Left renal pelvis (tissue), 4 donors: ENCODE data around the gene MSRB1. TPM values are rescaled to one million over a fixed set of nuclear protein-coding genes. Genes with fewer than 3 reads are reported as not detected.

Experiments used
- DNase-seq, 4 donors: peaks; one replicate each; pipeline ENCODE4 v3.0.0-alpha.2; 2013; ENCODE audit warnings: low read depth in 4 of 4, low spot score in 3 of 4
- polyA plus RNA-seq, 4 donors: library from polyadenylated mRNA; unstranded; fragments of 120-200 nt; gene quantifications; one replicate each; pipeline ENCODE4 v1.2.1, GENCODE V29; 2013; ENCODE audit not compliant: insufficient read length in 4 of 4

Gene MSRB1, protein sequence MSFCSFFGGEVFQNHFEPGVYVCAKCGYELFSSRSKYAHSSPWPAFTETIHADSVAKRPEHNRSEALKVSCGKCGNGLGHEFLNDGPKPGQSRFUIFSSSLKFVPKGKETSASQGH
- polyA plus RNA-seq, result 10 to 100 TPM; 12.7 to 78.7 (median 58.5) TPM

DNA sequence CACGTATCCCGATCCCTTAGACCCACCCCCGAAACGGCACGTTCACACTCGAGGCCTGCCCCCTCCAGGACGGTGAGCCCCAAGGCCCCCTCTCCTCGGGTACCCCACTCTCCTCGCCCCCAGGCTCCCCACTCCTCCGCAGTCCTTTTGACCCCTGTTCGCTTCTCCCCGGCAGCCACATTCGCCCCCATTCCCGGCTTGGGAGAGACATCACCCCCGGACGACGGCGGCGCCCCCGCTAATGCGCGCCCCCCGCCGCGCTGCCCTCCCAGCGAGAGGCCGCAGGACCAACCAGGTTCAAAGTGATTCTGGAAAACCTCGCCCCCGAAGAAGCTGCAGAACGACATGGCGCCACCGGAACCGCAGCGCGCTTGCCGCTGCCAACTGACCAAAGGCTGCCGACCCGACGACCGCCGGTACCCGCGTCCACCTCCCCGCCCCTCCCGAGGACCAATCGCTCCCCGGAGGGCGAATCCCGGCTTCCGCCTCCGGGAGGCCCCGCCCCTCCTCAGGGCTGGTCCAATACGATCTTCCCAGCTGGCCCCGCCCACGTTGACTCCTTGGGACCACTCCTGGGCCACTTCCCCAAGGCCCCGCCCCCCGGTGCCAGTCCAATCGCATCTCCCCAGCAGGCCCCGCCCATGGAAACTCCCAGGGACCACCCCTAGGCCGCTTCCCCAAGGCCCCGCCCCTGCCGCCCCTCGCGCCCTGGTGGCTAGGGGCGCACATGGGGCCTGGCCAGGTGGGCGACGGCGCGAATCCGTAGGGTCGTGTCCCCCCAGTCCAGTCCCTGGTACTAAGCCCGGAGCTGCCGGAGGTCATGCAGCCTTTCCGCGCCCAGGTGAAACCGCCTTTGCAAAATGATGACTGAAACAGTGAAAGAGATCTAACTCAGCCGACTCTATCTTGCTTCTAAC, at the start of gene MSRB1:
Gene MSRB1, minus strand, starts transcription at position 390 of the 917 bp plus-strand sequence. Its CDS starts 43 bp downstream, at position 347.
- peak; percentile 94 to 98 (median 98) for DNase-seq

DNA sequence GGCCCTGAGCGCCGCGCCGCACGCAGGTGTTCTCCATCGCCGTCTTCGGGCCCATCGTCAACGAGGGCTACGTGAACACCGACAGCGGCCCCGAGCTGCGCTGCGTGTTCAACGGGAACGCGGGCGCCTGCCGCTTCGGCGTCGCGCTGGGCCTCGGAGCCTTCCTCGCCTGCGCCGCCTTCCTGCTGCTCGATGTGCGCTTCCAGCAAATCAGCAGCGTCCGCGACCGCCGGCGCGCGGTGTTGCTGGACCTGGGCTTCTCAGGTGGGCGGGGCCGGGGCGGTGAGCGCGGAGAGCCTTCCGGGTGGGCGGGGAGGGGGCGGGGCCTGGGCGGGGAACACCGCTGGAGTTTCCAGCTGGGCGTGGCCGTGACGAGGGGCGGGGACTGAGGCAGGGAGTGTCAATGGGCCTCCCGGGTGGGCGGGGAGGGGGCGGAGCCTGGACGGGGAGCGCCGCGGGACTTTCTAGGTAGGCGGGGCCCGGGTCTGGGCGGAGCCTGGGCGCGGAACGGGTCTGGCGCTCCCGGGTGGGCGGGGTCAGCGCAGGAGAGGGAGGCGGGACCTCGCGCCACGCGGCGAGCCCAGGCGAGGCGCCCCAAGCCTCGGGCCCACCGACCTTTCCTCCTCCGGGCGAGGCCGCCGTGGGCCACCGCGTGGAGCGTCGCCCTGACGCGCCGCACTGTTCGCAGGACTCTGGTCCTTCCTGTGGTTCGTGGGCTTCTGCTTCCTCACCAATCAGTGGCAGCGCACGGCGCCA, 49.1 kb upstream of the MSRB1 start:
- DNase-seq, result peak in 3 of 4 donors; percentile 74 to 83 (median 74)

DNA sequence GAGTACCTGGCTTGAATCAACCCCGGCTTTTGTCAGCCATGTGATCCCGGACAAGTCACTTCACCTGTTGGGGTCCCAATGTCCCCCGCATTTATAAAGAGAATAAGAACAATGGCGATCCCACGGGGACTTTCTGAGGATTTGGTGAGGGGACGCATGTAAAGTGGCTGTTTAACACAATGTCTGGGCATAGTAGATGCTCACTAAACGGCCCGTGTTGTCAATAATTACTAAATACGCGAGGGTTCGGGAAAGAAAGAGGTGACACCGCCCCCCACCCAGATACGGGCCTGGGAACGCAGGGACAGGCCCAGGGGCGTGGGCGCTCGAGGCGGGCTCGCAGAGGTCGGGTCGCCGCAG, 48.6 kb upstream of the MSRB1 start:
- DNase-seq, result no peak

DNA sequence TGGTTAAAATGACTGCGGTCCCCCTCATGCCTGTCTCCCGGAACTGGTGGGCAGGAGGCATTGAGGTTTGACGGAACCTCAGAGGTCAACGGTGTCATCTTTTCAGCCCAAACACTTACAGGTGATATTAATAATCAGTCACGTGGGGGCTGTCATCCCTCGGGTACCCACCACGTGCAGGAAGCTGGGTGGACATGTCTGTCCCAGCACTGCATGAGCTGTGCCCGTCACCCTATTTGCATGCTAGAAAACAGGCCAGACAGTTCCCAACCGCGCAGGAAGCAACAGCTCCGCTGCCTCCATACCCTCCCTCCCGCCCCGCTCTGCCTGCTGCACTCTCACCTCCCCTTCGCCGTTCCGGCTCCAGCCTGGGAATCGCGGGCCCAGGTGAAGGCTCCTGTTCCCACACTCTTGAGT, 48.1 kb upstream of the MSRB1 start:
- no peak for DNase-seq

DNA sequence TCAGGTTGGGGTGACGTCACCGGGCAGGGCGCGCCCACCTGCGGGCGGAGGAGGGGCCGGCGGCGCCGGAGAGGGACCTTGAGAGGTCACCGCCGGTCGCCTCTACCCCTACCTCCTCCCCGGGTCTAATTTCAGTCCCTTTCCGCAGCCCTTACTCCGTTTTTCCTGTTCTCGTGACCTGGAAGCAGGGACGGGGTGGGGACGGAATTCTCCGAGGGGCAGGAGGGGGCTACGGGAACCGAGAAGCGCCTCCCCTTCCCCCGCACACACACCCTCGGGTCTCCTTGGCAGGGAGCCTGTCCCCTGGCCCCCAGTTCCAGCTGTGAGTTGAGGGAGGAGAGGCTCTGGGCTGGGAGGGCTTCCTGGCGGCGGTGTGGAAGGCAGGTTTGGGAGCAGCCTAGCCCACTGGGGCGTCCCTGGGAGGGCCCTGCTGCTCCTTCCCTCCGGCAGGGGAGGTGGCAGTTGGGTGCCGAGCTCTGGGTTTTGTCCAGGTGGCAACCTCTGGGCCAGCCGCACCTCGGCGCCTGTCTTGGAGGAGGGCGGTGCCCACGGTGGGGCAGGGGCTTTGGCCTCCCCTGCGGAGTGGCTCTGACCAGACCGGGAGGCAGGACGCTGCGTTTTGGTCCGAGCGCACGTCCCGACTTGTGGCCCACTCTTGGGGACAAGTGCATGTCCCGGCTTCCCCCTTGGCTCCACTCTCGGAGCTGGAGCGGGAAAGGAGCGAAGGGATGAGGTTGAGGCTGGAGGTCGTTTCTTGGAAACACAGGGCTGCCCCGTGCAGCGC, 47.5 kb upstream of the MSRB1 start:
- no peak for DNase-seq

DNA sequence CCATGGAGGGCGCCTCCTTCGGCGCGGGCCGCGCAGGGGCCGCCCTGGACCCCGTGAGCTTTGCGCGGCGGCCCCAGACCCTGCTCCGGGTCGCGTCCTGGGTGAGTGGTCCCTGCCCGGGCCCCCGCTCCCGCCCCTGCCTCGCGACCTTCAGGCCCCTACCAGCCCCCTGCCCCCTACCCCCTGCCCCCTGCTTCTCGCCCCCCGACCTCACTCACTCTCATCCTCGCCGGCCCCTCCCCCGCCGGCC, 47.0 kb upstream of the MSRB1 start:
- no peak for DNase-seq

DNA sequence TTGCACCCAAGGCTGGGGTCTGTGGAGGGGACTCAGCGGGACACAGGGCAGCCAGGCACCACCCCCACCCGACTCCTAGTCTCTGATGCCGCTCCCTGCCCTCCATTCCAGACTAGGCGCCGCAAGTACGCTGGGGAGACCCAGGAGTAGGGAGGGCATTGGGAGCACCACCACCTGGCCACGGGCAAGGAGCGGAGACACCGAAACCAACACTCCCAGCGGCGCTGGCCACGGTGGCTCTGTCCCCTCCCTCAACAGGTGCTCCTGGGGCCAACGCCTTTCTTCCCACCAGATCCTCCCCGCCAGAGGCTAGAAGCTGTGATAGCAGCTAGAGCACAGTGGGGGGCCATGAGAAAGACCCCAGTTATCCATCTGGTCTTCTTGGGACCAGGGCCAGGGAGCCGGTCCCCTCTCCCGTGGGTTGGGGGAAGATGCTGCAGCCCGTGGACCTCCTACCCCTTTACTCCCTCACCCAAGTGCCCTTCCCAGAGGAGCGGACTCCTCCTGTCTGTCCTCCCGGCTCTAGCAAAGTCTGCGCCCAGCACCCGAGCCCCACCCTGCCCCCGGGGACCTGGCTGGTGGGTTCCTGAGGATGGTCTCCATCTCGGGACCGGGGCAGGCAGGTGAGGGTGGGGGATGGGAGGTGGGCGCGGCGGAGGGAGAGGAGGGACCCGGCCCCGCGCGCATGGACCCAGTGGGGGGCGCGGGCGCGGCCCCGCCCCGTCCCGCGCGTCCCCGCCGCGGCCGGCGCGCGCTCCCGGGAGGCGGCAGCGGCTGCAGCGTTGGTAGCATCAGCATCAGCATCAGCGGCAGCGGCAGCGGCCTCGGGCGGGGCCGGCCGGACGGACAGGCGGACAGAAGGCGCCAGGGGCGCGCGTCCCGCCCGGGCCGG, 46.5 kb upstream of the MSRB1 start, which contains the start of gene SYNGR3:
Gene SYNGR3, plus strand, starts transcription at position 762 of the 892 bp plus-strand sequence. CDS start 133 bp downstream, outside the sequence.
- no peak for DNase-seq

DNA sequence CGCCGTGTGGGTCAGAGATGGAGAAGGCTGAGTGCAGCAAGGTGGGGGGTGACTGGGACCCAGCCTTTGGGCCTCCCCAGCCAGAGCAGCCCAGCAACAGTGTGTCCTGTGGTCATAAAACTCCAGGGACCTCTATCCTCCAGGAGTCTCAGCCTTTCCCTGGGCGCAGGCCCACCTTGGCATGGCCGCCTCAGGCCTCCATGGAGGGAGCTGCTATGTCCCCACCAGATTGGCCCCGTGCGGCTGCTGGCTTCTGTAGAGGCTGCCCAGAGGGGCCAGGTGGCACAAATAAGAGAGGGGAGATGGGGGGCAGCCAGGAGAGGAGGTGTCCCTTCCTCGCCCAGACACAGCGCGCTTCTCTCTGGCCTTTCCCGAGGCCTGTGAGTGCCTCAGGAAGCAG, 44.2 kb upstream of the MSRB1 start:
- no peak for DNase-seq

DNA sequence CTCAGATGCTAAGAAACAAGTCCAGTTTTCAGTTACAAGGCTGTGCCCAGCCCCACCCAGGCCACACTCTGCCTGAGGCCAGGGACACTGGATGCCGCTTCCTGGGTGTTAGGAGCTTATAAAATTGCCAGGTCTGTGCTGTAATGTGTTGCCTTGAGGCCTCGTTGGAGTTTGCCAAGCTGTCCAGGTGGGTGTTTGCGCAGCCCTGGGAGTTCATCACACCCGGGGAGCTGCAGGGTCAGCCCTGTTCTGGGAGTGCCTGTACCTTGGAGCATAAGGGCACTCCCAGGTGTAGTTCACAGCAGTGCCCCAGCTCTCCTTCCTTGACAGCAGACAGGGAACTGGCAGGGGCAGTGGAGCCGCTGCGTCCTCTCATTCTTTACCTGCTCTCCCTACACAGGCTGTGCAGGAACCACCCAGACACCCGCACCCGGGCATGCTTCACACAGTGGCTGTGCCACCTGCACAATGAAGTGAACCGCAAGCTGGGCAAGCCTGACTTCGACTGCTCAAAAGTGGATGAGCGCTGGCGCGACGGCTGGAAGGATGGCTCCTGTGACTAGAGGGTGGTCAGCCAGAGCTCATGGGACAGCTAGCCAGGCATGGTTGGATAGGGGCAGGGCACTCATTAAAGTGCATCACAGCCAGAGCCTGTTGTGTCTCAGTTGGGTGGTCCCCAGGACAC, 42.6 kb upstream of the MSRB1 start:
- DNase-seq, result no peak

DNA sequence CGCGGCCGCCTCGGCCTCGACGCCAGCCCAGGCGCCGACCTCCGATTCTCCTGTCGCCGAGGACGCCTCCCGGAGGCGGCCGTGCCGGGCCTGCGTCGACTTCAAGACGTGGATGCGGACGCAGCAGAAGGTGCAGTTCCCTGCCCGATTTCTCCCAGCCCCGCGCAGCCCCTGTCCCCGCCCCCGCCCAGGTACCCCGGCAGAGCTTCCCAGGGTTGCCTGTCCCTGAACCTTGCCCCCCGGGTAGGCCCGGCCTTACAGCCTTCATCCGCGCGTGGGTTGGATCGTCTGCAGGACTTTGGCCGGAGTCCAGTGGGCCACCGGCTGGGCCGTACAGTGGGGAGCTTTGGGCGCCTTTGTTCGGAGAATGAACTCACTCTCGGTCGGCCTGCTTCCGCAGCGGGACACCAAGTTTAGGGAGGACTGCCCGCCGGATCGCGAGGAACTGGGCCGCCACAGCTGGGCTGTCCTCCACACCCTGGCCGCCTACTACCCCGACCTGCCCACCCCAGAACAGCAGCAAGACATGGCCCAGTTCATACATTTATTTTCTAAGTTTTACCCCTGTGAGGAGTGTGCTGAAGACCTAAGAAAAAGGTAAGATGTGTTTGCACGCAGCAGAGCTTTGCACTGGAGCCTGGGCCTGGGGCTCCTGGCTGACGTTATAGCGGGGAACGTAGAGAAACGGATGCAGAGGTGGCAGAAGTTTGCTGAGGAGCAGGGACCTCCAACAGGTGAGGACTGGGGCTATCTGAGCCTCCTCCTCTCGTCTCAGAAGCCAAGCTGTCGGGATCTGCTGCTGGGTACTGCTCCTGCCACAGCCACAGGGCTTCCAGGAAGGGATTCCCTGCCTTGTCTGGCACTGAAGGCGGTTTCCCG, 41.6 kb upstream of the MSRB1 start:
- no peak for DNase-seq

DNA sequence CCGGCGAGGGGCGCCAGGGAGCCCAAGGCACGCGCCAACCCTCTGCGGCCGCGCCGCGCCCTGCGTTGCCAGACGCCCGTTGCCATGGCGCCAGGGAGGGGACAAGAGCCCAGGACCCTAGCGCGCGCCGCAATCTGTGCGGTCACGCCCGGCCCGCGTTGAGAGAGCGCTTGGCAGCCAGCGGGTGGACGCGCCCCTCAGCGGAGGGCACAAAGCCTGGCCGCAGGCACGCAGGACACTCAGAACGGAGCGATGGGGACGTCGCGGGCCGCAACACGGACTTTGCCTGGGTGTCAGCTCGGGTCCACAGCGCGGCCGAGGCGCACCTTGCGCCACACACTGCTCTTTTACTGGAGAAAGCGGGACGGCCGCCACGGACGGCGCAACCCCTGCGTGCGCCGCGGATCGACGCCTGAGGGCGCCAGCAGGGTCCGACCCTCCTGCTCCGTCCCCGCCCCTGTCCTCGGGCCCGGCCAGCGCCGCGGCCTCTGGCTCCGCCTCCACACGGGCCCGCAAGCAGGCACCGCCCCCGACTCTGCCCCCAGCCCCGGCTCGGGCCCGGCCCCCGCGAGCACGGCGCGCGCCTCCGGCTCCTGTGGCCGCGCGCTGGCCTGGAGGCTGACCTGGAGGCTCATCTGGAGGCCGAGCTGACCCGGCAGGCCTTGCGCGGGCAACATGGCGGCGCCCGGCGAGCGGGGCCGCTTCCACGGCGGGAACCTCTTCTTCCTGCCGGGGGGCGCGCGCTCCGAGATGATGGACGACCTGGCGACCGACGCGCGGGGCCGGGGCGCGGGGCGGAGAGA, 40.7 kb upstream of the MSRB1 start, which contains the start of gene GFER:
Gene GFER, plus strand, starts transcription at position 650 of the 803 bp plus-strand sequence. Its CDS starts 26 bp downstream, at position 676.
- peak; percentile 64 to 84 (median 84) for DNase-seq

DNA sequence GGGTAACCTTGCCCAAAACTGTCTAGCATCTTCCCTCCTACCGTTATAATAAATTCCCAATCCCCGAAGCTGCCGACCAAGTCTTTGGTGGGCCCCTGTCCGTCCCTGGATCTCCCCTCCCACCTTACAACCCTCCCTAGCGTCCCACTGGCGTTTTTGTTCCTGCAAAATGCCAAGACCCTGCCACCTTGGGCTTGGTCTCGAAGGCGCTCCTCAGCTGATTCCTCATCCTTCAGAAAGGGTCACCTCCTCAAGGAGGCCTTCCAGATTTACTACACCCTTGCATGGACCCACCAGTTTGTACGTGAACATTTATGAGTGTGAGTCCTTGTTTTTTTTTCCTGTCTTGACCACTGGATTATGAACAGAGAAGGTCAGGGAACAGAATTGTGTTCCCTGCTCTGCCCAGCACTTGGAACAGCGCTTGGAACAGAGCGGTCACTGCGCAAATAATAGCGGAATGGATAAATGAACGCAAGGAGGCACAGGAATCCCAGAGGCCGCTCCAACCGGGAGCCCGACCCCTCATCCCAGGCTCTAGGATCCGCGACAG, 40.1 kb upstream of the MSRB1 start:
- no peak for DNase-seq

DNA sequence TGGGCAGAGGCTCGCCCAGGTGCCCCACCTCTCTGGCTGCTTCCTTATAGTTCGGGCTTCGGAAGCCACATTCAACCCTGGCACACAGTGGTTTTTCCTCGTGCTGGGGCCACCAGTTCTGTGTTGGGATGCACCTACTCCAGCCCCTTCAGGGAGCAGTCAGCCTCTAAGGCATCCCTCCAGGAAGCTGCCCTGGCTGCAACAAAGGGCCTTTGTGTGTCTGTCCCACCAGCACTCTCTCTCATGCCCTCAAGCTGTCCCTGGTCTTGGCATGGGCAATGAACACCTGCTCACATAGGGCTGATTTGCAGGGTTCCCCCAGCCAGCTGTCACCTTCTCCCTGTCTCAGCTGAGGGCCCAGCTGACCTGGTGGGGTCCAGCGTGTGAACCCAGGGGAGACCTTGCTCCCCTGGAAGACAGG, 39.0 kb upstream of the MSRB1 start:
- no peak for DNase-seq

DNA sequence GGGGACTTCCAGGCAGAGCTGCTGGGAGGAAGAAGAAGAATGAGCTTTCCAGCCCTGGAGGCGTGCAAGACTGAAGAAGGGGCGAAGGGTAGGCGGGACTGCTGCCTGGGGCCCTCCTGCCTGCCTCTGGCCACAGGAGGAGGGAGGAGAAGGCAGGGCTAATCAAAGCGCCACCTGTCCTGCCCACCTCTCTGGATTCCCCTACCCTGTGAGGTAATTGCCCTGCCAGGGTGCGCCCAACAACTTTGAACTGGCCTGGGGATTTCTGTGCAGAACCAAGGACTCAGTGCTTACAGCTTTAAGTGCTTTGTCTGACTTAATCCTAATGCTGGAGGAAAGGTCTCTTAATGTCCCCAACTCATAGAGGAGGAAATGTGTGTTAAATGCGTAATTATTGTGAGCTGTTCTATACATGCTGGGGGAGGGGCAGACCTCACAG, 38.4 kb upstream of the MSRB1 start, which contains the start of gene NOXO1:
Gene NOXO1, minus strand, starts transcription at position 72 of the 439 bp plus-strand sequence. CDS start 290 bp downstream, outside the sequence.
- DNase-seq, result no peak

DNA sequence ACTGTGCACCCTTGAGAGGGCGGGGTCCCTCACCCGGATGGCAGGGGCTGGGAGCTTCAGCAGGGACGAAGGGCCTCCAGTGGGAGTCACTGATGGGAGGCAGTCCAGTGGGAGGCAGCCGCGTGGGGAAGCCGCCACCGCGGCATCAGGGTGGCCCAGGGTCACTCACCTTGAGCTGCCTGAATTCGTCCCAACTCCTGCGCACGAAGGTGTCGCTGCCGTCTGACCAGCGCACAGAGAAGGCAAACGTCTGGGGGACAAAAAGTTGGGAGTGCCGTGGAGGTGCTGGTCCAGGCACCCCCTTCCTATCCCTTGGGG, 37.7 kb upstream of the MSRB1 start:
- no peak for DNase-seq

DNA sequence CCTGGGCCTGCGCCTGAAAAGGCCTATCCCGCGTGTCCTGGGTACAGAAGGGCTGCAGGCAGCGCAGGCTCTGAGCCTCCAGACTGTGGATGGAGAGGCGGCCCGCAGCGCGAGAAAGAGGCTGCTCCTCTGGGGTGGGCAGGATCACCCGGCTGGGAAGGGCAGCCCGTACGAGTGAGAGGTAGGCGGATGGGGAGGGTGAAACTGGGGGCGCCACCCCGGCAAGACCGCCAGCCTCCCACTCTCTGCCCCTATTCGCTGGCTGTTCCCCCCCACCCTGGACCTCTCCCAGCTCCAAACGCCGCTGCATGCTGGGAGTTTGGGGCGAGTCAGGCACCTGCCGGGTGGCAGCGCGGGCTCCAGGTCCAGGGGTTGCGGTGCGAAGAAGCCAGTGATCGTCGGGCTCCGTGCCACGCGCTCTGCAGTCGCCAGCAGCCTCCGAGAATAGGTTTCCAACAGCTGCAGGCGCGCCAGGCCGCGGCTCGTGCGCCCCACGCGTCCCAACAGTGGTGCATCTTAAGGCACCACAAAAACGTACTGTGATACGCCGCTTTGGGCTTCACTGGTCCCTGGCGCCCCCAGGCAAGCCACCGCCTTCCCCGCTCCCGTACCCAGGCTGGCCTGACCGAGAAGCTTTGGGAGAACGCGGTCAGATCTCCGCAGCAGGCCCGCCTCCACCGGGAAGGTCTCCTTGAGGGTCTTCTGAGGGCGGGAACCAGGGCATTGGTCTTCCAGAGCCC, 37.2 kb upstream of the MSRB1 start:
- no peak for DNase-seq
